Caco-2 (cell line): ENCODE data around the gene FAM3A. TPM values are rescaled to one million over a fixed set of nuclear protein-coding genes. Genes with fewer than 3 reads are reported as not detected.

ENCODE experiments used
- BruUV-seq: library from RNA; stranded (reverse); fragments of 400-500 nt; replicated peaks from 2 replicates; lab custom pipeline; 2021; lab: Mats Ljungman, UMichigan
- CTCF ChIA-PET: fragments of 300-600 bp; sonication (Branson Sonifier 250); formaldehyde crosslinking; loops from one replicate; lab custom pipeline; 2022; ENCODE audit warnings: antibody characterized with exemption; lab: Charles Lee
- POLR2A ChIA-PET: fragments of 300-600 bp; sonication (Branson Sonifier 250); formaldehyde crosslinking; loops from one replicate; lab custom pipeline; 2022; ENCODE audit warnings: antibody characterized with exemption; lab: Charles Lee
- DNase-seq, 2 experiments: peaks; one replicate each; pipeline versions ENCODE4 v3.0.0 to v3.0.0-alpha.2; 2020 to 2022
- H3K27me3 ChIP-seq: replicated peaks from 2 replicates; pipeline ENCODE4 v1.6.0; 2011; ENCODE audit warnings: low read length; ENCODE audit not compliant: control insufficient read depth, insufficient read depth
- H3K36me3 ChIP-seq: 2 replicates; pipeline ENCODE4 v1.5.1; 2011; ENCODE audit warnings: low read length; ENCODE audit not compliant: control insufficient read depth, insufficient read depth
- H3K4me1 ChIP-seq: fragments of 250-450 bp; sonication (Bioruptor Pico); 2 replicates; pipeline ENCODE4 v1.5.1; 2020; ENCODE audit warnings: mild to moderate bottlenecking
- H3K4me3 ChIP-seq: 2 replicates; pipeline ENCODE4 v1.5.1; 2011; ENCODE audit warnings: low read depth, mild to moderate bottlenecking, control low read depth, low read length
- H3K9me3 ChIP-seq: fragments of 250-450 bp; sonication (Bioruptor Pico); 2 replicates; pipeline ENCODE4 v1.5.1; 2020; ENCODE audit warnings: mild to moderate bottlenecking, moderate library complexity
- H3K27ac Mint-ChIP-seq: one replicate; pipeline ENCODE4 v1.8.0; 2022; ENCODE audit warnings: mixed read lengths; ENCODE audit not compliant: unreplicated experiment
- H3K27me3 Mint-ChIP-seq: one replicate; pipeline ENCODE4 v1.8.0; 2022; ENCODE audit warnings: mixed read lengths; ENCODE audit not compliant: insufficient read depth, unreplicated experiment
- H3K36me3 Mint-ChIP-seq: one replicate; pipeline ENCODE4 v1.8.0; 2022; ENCODE audit warnings: mild to moderate bottlenecking, mixed read lengths; ENCODE audit not compliant: insufficient read depth, unreplicated experiment
- H3K4me1 Mint-ChIP-seq: one replicate; pipeline ENCODE4 v1.8.0; 2022; ENCODE audit warnings: low read depth, mixed read lengths; ENCODE audit not compliant: unreplicated experiment
- H3K4me3 Mint-ChIP-seq: one replicate; pipeline ENCODE4 v1.8.0; 2022; ENCODE audit warnings: mild to moderate bottlenecking, moderate library complexity, mixed read lengths; ENCODE audit not compliant: unreplicated experiment
- H3K9me3 Mint-ChIP-seq: one replicate; pipeline ENCODE4 v1.8.0; 2022; ENCODE audit warnings: mixed read lengths; ENCODE audit not compliant: unreplicated experiment
- CTCF ChIP-seq, 2 experiments: fragments of 200-600 bp in 1 of 2; IDR thresholded peaks; 1 replicate in 1 of 2; 2 replicates in 1 of 2; pipeline versions ENCODE4 v1.5.1 to v1.8.0; 2011 to 2022; ENCODE audit warnings: antibody characterized with exemption in 1 of 2, control low read depth in 1 of 2, inconsistent platforms in 1 of 2, low read depth in 1 of 2, low read length in 1 of 2, mild to moderate bottlenecking in 1 of 2, moderate library complexity in 1 of 2; ENCODE audit not compliant: insufficient read depth in 1 of 2, severe bottlenecking in 1 of 2, unreplicated experiment in 1 of 2
- intact Hi-C: fragments of 100-400 bp; cut with micrococcal nuclease; formaldehyde crosslinking; loops from one replicate; pipeline ENCODE4 v1.10.0; 2022; ENCODE audit not compliant: unreplicated experiment
- total RNA-seq: library from RNA; stranded (reverse); gene quantifications from 2 replicates; pipeline ENCODE4 v1.2.3, GENCODE V29; 2022

Gene FAM3A
- total RNA-seq, 1 experiment from 2014 or later = 27.3 TPM

GRCh38 chrX:154458954-154459778 is 56.9 kb downstream of the FAM3A start:
- no peak for DNase-seq
- H3K9me3 ChIP-seq = no peaks in the 10 kb centered on the region
- Mint-ChIP-seq H3K9me3 (no peaks in the 10 kb centered on the region), H3K4me1 (no peaks in the 10 kb centered on the region), H3K27ac (peak overlapping the region; percentile 55), H3K4me3 (peak overlapping the region; percentile 71), H3K36me3 (peaks cover 32% of the 10 kb centered on the region), H3K27me3 (no peaks in the 10 kb centered on the region)
- ChIA-PET POLR2A (interaction anchor here (0.5 to 0.6 kb wide), 2 partner anchors 15 to 17 kb away, joined by 5 to 6 read pairs; no protein-coding TSS in a partner anchor), CTCF (no interaction called here)
- H3K27me3 ChIP-seq = no peaks in the 10 kb centered on the region
- H3K4me1 ChIP-seq = no peaks in the 10 kb centered on the region
- TF ChIP-seq CTCF (IDR thresholded peaks at IDR 0.05; ENCODE audit: insufficient read depth in 1 of 2, low read depth in 1 of 2, low read length in 1 of 2, severe bottlenecking in 1 of 2, unreplicated experiment in 1 of 2) = no peak
- H3K36me3 ChIP-seq = no peaks in the 10 kb centered on the region
- intact Hi-C loops = no loop called here
- no TSS peak for BruUV-seq
- H3K4me3 ChIP-seq = peak overlapping the region; percentile 72

- no peaks in the 10 kb centered on the region for H3K4me1 ChIP-seq
- peak; percentile 46 to 80 for DNase-seq
- intact Hi-C loops = no loop called here
- TSS peak; percentile 56 for BruUV-seq
- Mint-ChIP-seq H3K9me3 (no peaks in the 10 kb centered on the region), H3K4me3 (peak within 1 kb of the TSS; percentile 98), H3K27ac (peak within 1 kb of the TSS; percentile 93), H3K4me1 (no peaks in the 10 kb centered on the region), H3K27me3 (no peaks in the 10 kb centered on the region), H3K36me3 (peaks cover 33% of the 10 kb centered on the region)
- H3K36me3 ChIP-seq = no peaks in the 10 kb centered on the region
- no peaks in the 10 kb centered on the region for H3K27me3 ChIP-seq
- TF ChIP-seq CTCF (IDR thresholded peaks at IDR 0.05; ENCODE audit: insufficient read depth in 1 of 2, low read depth in 1 of 2, low read length in 1 of 2, severe bottlenecking in 1 of 2, unreplicated experiment in 1 of 2) = no peak
- POLR2A ChIA-PET = interaction anchor here (1.1 to 1.2 kb wide), 2 partner anchors 32 to 61 kb away, joined by 3 read pairs; partner anchors contain the start of gene SLC10A3
- H3K9me3 ChIP-seq = no peaks in the 10 kb centered on the region
- CTCF ChIA-PET = interaction anchor here (1.0 to 1.2 kb wide), 2 partner anchors 69 to 85 kb away, joined by 3 to 4 read pairs; no protein-coding TSS in a partner anchor
- H3K4me3 ChIP-seq = peak within 1 kb of the TSS; percentile 72
Measured at GRCh38 chrX:154458116-154458953, 57.7 kb downstream of the FAM3A start, which contains the start of gene PLXNA3. TSS of gene PLXNA3 (plus strand) at chrX:154458281. CDS start at chrX:154460184, 1,903 bp downstream.
